Measurements from ENCODE around the gene WDR45B. TPM values are rescaled to one million over a fixed set of nuclear protein-coding genes. Genes with fewer than 3 reads are reported as not detected.

Gene WDR45B
- total and polyA plus RNA-seq, 2 donors (not counting 3 experiments of a cell fraction or from before 2014, with no cell fraction given) = 62.0 to 76.7 TPM

- Histone ChIP-seq H3K27me3 (ENCODE audit: control insufficient read depth in 2 of 2, insufficient read depth in 2 of 2, low read length in 2 of 2) (no peaks in the 10 kb centered on the region), H3K27ac (ENCODE audit: insufficient read depth, low read depth, low read length) (no peak overlapping the region), H3K9ac (replicated peaks; ENCODE audit: extremely low read depth, insufficient read depth, low read length) (no peak overlapping the region), H3K4me2 (ENCODE audit: insufficient read depth, low read length) (no peak overlapping the region), H3K36me3 (ENCODE audit: control insufficient read depth in 2 of 2, extremely low read depth in 1 of 2, insufficient read depth in 2 of 2, low read length in 2 of 2) (peaks cover 2 to 14% of the 10 kb centered on the region in 2 experiments), H3K9me3 (replicated peaks; ENCODE audit: control insufficient read depth, insufficient read depth, low read length) (no peaks in the 10 kb centered on the region), H3K4me3 (replicated peaks in 1 of 3; ENCODE audit: insufficient read depth in 1 of 3, low read depth in 1 of 3, low read length in 3 of 3) (no peak overlapping the region), H3K9me1 (replicated peaks; ENCODE audit: control insufficient read depth, extremely low read depth, insufficient read depth, low read length) (no peaks in the 10 kb centered on the region), H3K79me2 (ENCODE audit: control insufficient read depth, insufficient read depth, low read length) (peaks cover 4% of the 10 kb centered on the region), H2AFZ (ENCODE audit: low read depth, low read length) (no peak overlapping the region), H3K4me1 (ENCODE audit: control insufficient read depth, extremely low read depth, insufficient read depth, low read length) (peaks cover 8% of the 10 kb centered on the region), H4K20me1 (replicated peaks; ENCODE audit: control insufficient read depth, extremely low read depth, insufficient read depth, low read length) (no peaks in the 10 kb centered on the region)
- dilution Hi-C loops (cut with MboI; ENCODE audit: extremely low pct_ligation_motif_present, low sequenced_read_pairs) (no loop called here), intact Hi-C loops (cut with micrococcal nuclease) (no loop called here)
- FAIRE-seq = no peak
- POLR2A ChIA-PET = no interaction called here
- no TSS peak for BruUV-seq (replicated peaks)
- DNase-seq (ENCODE audit: low read depth, low spot score) = no peak
- TF ChIP-seq MYC (IDR thresholded peaks at IDR 0.05; ENCODE audit: low read depth, low read length) = no peak
- no peak for TF ChIP-seq FOS (IDR thresholded peaks at IDR 0.05; ENCODE audit: borderline replicate concordance, insufficient read depth, low read length)
- TF ChIP-seq POLR2A (IDR thresholded peaks at IDR 0.05; ENCODE audit: low read depth, low read length) = no peak
- TF ChIP-seq GATA2 (IDR thresholded peaks at IDR 0.05; ENCODE audit: insufficient read depth, insufficient read length, low read depth, low read length) = no peak
- TF ChIP-seq EZH2 (IDR thresholded peaks at IDR 0.05; ENCODE audit: borderline replicate concordance, low read depth, low read length, severe bottlenecking) = no peak
- TF ChIP-seq CTCF (IDR thresholded peaks at IDR 0.05; ENCODE audit: extremely low read depth in 1 of 2, insufficient read depth in 1 of 2, low read depth in 1 of 2, low read length in 2 of 2) = no peak
- no peak for TF ChIP-seq POLR2AphosphoS5 (IDR thresholded peaks at IDR 0.05; ENCODE audit: insufficient read depth, low read depth, low read length)
- no peak for TF ChIP-seq JUN (IDR thresholded peaks at IDR 0.05; ENCODE audit: borderline replicate concordance, insufficient read depth, insufficient read length, low read depth)
- no peak for TF ChIP-seq MAX (IDR thresholded peaks at IDR 0.05; ENCODE audit: insufficient read depth, insufficient read length)
- CTCF ChIA-PET = no interaction called here
Observed at GRCh38 chr17:82589851-82590180, 58.4 kb downstream of the WDR45B start.
